ENCODE results near the gene ANGPTL2. TPM values are rescaled to one million over a fixed set of nuclear protein-coding genes. Genes with fewer than 3 reads are reported as not detected.

The ANGPTL2 gene
- total RNA-seq, 1 experiment from 2014 or later = 5.1 TPM

GRCh38 chr9:127066060-127066850, 56.2 kb downstream of the ANGPTL2 start:
- no peak overlapping the region for H3K18ac ChIP-seq (ENCODE audit: insufficient read length, low read depth, low read length)
- H3T11ph ChIP-seq (ENCODE audit: low read length) = no peak overlapping the region
- no peaks in the 10 kb centered on the region for H3K27me3 ChIP-seq (ENCODE audit: insufficient read depth, low read length)
- H2BK5ac ChIP-seq (ENCODE audit: insufficient read length, low read length) = no peak overlapping the region
- H2BK20ac ChIP-seq (ENCODE audit: low read depth, low read length, poor library complexity, severe bottlenecking) = no peak overlapping the region
- H2AK5ac ChIP-seq (ENCODE audit: insufficient read length, low read length) = no peak overlapping the region
- H3K9ac ChIP-seq (ENCODE audit: extremely low read depth, insufficient read length, low read length) = no peak overlapping the region
- no peak overlapping the region for H3K23ac ChIP-seq (ENCODE audit: insufficient read length, low read depth, low read length)
- H2BK120ac ChIP-seq (ENCODE audit: low read depth, low read length, poor library complexity, severe bottlenecking) = no peak overlapping the region
- H3K14ac ChIP-seq (ENCODE audit: insufficient read depth, low read length) = no peak overlapping the region
- H2BK15ac ChIP-seq (ENCODE audit: low read depth, low read length) = no peak overlapping the region
- H3K23me2 ChIP-seq (ENCODE audit: insufficient read length, low read depth, low read length, poor library complexity, severe bottlenecking) = no peaks in the 10 kb centered on the region
- H3K4me1 ChIP-seq (ENCODE audit: insufficient read depth, low read length) = peaks cover 5% of the 10 kb centered on the region
- H3K4me1 Mint-ChIP-seq = peaks cover 12 to 16% of the 10 kb centered on the region in 2 experiments
- H3K27ac ChIP-seq (ENCODE audit: insufficient read length, low read depth, low read length) = no peak overlapping the region
- no peak overlapping the region for H3K56ac ChIP-seq (ENCODE audit: insufficient read length, low read depth, low read length)
- H4K8ac ChIP-seq (replicated peaks; ENCODE audit: insufficient read length, low read depth, low read length) = no peak overlapping the region
- H3K4ac ChIP-seq (ENCODE audit: low read depth, low read length) = no peak overlapping the region
- H3K79me2 ChIP-seq (ENCODE audit: insufficient read depth, low read length) = no peaks in the 10 kb centered on the region
- peaks cover 0 to 2% of the 10 kb centered on the region in 2 experiments; a peak in 1 of 5 replicates for H3K9me3 Mint-ChIP-seq
- H3K4me3 Mint-ChIP-seq = no peak overlapping the region
- no peak overlapping the region for H2BK12ac ChIP-seq (ENCODE audit: insufficient read length, low read depth, low read length)
- H4K20me1 ChIP-seq (ENCODE audit: control insufficient read depth, insufficient read depth, insufficient read length) = no peaks in the 10 kb centered on the region
- no peak overlapping the region for H3K27ac Mint-ChIP-seq
- WGBS (ENCODE audit: extremely low coverage, insufficient read length, low lambda C conversion rate) = no CpG with 5 or more reads among the region's 9 CpGs
- DNase-seq = no peak
- H3K79me1 ChIP-seq (ENCODE audit: insufficient read depth, low read depth, low read length, poor library complexity, severe bottlenecking) = no peaks in the 10 kb centered on the region
- no peak for TF ChIP-seq CTCF (conservative IDR thresholded peaks at IDR 0.05)
- no peak overlapping the region for H4K91ac ChIP-seq (ENCODE audit: insufficient read length, low read depth, low read length)
- no peak overlapping the region for H4K5ac ChIP-seq (ENCODE audit: insufficient read length, low read depth, low read length)
- H3K27me3 Mint-ChIP-seq (ENCODE audit: low read depth) = no peaks in the 10 kb centered on the region
- H2AFZ ChIP-seq (ENCODE audit: low read length) = no peak overlapping the region
- no peak overlapping the region for H3K4me2 ChIP-seq (ENCODE audit: insufficient read depth, insufficient read length, low read length)
- H3K36me3 Mint-ChIP-seq (ENCODE audit: insufficient read depth in 1 of 3, low read depth in 3 of 3) = peaks cover 2 to 8% (median 3%) of the 10 kb centered on the region in 3 experiments; a peak in 5 of 7 replicates
- H3K9me3 ChIP-seq (ENCODE audit: control insufficient read depth, low read depth, low read length) = no peaks in the 10 kb centered on the region
